T-helper 9 cell (primary cell): ENCODE results near the gene PBX4.

Experiments used
- DNase-seq: peaks from one replicate; pipeline ENCODE4 v3.0.0-alpha.2; 2020

PBX4 gene

GRCh38 chr19:19538061-19538784, 80.3 kb downstream of the PBX4 start, which contains the start of gene CILP2:
TSS of gene CILP2 (plus strand) at chr19:19538265. CDS start at chr19:19538350, 85 bp downstream.
- peak; percentile 42 for DNase-seq

DNA sequence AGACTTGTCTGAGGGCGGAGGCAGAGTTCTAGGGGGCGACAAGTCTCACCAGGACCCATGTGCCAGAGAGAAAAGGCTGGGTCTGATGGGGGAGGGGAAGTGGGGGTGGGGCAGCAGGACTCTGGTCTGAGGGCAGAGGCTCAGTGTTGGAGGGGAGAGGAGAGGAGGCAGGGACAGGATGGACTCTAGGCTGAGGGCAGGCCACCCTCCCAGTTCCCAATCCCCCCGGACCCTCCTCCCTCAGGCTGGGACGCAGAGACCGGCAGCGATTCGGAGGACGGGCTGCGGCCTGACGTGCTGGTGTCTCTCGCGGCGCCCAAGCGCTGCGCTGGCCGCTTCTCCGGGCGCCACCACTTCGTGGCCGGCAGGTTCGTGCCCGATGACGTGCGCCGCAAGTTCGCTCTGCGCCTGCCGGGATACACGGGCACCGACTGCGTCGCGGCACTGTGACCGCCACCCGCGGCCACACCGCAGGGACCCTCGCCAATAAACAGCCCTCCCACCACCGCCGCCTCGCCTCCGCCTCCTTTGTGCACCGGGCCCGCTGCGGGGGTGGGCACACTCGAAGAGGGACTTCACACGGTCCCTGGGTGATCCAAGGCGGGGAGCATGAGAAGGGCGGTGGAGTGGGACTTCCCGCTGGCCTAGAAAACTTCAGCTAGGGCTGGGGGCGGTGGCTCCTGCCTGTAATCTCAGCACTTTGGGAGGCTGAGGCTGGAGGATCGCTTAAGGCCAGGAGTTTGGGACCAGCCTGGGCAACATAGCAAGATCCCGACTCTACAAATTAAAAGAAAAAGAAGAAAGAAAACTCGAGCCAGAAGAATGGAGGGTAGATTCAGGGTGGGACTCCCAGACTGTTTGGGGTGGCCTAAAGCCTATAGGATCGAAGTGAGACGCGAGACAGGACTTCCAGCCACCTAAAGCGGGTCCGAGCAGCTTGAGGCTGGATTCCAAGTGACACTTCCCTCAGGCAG, 81.1 kb downstream of the PBX4 start:
- DNase-seq, result no peak

DNA sequence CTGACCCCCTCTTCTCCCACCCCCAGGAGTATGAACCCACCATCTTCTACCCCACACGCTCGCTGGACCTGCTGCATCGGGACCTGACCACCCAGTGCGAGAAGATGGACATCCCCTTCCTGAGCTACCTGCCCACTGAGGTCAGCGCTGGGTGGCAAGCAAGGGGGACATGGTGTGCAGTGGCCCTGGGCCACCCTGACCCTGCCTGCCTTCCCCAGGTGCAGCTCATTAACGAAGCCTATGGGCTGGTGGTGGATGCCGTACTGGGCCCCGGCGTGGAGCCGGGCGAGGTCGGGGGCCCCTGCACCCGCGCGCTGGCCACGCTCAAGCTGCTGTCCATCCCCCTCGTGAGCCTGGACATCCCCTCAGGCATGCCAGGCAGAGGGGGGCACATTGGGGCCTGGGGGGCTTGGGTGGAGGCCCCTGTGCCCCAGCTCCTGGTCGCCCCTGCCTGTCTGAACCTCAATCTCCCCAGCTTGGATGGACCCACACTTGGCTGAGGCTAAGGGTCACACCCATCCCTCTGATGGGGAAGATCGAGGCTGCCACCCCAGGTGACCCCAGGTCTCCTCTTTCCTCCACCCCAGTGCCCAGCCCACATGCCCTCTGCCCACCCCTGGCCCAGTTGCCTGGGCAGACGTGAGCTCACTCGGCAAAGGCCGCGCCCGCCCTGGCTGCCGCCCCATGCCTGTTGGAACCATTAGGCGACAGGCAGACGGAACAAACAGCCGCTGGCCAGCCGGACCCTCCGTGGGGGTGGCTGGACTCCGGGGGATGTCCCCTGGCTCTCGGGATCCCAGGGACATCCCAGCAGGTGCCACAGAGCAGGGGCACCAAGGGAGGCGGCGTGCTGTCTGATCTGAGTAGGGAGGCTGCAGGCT, 82.9 kb downstream of the PBX4 start:
- no peak for DNase-seq

- no peak for DNase-seq
Observed at GRCh38 chr19:19534556-19535265, 83.8 kb downstream of the PBX4 start.

- no peak for DNase-seq
Observed at GRCh38 chr19:19533841-19534240, 84.6 kb downstream of the PBX4 start.

GRCh38 chr19:19532806-19533701, 85.4 kb downstream of the PBX4 start:
- DNase-seq, result no peak

DNA sequence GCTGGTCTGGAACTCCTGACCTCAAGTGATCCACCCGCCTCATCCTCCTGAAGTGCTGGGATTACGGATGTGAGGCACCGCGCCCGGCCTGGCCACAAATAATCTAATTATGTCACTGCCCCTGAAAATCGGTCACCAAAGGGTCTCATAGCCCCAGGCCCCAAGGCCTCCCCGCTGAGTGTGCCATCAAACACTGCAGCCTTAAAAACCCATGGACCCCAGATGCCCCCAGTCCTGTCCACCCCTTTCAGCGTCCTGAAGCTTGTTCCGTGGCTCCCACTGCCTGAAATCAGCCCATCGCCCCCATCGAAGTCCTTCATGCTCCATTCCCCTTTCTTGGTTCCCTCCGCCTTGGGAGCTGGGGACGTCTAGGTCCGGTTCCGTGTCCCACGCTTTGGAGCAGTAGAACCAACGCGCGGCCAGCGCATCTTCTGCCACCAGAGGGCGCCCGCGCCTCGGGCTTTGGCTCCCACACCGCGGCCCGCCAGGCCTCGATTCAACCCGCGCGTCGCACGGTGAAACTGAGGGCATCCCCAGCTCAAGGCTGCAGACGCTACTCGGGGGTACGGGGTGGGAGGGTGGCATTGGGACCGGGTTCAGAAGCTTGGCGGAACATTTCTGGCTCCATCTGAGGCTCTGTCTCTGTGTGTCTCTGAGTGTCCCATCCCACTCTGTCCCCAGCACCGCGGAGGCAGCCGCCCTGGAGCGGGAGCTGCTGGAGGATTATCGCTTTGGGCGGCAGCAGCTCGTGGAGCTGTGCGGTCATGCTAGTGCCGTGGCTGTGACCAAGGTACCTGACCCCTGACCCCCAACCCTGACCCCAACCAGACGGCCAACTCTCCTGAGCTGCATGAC, 86.3 kb downstream of the PBX4 start:
- DNase-seq, result peak; percentile 91

DNA sequence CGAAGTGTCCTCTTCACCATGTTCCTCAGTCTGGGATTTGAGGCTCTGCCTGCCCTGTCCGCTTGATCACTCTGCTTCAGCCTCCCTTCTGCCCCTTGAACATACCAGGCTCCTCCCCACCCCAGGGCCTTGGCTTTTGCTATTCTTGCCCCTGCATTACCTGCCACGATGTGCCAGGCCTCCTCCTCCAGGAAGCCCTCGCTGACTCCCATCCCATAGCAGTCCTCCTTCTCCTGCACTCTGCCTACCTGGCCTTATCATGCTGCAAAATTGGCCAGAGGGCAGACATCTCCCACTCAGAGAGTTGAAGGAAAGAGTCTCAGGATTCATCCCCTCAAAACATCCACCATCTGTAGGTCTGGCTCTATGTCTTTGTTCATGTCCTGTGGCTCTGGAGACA, 87.6 kb downstream of the PBX4 start:
- no peak for DNase-seq

GRCh38 chr19:19530423-19530804, 88.1 kb downstream of the PBX4 start:
- DNase-seq, result no peak

- DNase-seq, result no peak
Observed at GRCh38 chr19:19529783-19530422, 88.6 kb downstream of the PBX4 start.

GRCh38 chr19:19528721-19529490, 89.6 kb downstream of the PBX4 start, which contains the start of gene YJEFN3:
TSS of gene YJEFN3 (plus strand) at chr19:19528911. CDS start at chr19:19528933, 22 bp downstream.
- no peak for DNase-seq

GRCh38 chr19:19527674-19528625, 90.5 kb downstream of the PBX4 start:
- DNase-seq, result no peak

DNA sequence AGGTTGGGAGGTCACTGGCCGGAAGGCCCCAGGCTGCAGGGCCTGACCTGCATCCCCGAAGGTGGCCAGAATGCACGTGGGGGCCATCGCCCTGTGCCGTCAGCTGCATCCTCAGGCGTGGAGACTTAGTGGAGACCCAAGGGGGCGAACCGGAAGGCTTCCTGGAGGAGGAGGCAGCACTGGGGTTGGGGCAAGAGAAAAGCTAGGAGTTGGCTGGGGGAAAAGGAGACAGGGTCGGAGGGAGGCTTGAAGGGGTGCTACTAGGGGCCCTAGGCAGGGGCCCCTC, 91.2 kb downstream of the PBX4 start:
- no peak for DNase-seq

- DNase-seq, result no peak
Observed at GRCh38 chr19:19526581-19527370, 91.7 kb downstream of the PBX4 start.

GRCh38 chr19:19525611-19526380, 92.7 kb downstream of the PBX4 start:
- DNase-seq, result no peak

GRCh38 chr19:19524053-19524452, 94.4 kb downstream of the PBX4 start:
- DNase-seq, result no peak
